GM06990 (cell line): ENCODE results near the gene FOXC2.

Experiments
- DNase-seq: peaks from one replicate; pipeline ENCODE4 v3.0.0-alpha.2; 2011; ENCODE audit not compliant: insufficient read length; ENCODE audit errors: extremely low read depth
- H3K27me3 ChIP-seq: replicated peaks from 2 replicates; pipeline ENCODE4 v1.6.0; 2011; ENCODE audit warnings: low read length; ENCODE audit not compliant: control insufficient read depth, insufficient read depth
- H3K36me3 ChIP-seq: 2 replicates; pipeline ENCODE4 v1.5.1; 2011; ENCODE audit warnings: low read length; ENCODE audit not compliant: control insufficient read depth, insufficient read depth
- H3K4me3 ChIP-seq: replicated peaks from 2 replicates; pipeline ENCODE4 v1.5.1; 2011; ENCODE audit warnings: low read depth, mild to moderate bottlenecking, control low read depth, low read length
- CTCF ChIP-seq: IDR thresholded peaks from 2 replicates; pipeline ENCODE4 v1.5.1; 2011; ENCODE audit warnings: low read length, control low read depth, mild to moderate bottlenecking, inconsistent platforms; ENCODE audit not compliant: insufficient read depth, poor library complexity, severe bottlenecking

Gene FOXC2

GRCh38 chr16:86520317-86521210 is 46.1 kb upstream of the FOXC2 start:
- H3K4me3 ChIP-seq, result no peak overlapping the region
- no peaks in the 10 kb centered on the region; the same call in 1 of the 2 replicates for H3K27me3 ChIP-seq
- TF ChIP-seq CTCF, result no peak
- no peaks in the 10 kb centered on the region for H3K36me3 ChIP-seq
- DNase-seq, result no peak

GRCh38 chr16:86521236-86522197 is 45.1 kb upstream of the FOXC2 start:
- TF ChIP-seq CTCF, result no peak
- H3K36me3 ChIP-seq, result no peaks in the 10 kb centered on the region
- no peaks in the 10 kb centered on the region; the same call in 1 of the 2 replicates for H3K27me3 ChIP-seq
- no peak overlapping the region for H3K4me3 ChIP-seq
- no peak for DNase-seq

GRCh38 chr16:86522634-86523033 is 44.0 kb upstream of the FOXC2 start:
- no peaks in the 10 kb centered on the region; the same call in 1 of the 2 replicates for H3K27me3 ChIP-seq

GRCh38 chr16:86523166-86523740 is 43.4 kb upstream of the FOXC2 start:
- Histone ChIP-seq H3K4me3 (no peak overlapping the region), H3K27me3 (no peaks in the 10 kb centered on the region), H3K36me3 (no peaks in the 10 kb centered on the region)
- TF ChIP-seq CTCF, result no peak
- DNase-seq, result no peak

More at GRCh38 chr16:86522634-86523033, 44.0 kb upstream of the FOXC2 start:
- Histone ChIP-seq H3K36me3 (no peaks in the 10 kb centered on the region), H3K4me3 (no peak overlapping the region)
- TF ChIP-seq CTCF, result no peak
- DNase-seq, result no peak

- no peaks in the 10 kb centered on the region for H3K36me3 ChIP-seq
- H3K4me3 ChIP-seq, result no peak overlapping the region
- no peaks in the 10 kb centered on the region for H3K27me3 ChIP-seq
- DNase-seq, result no peak
- TF ChIP-seq CTCF, result no peak
These were observed 42.6 kb upstream of the FOXC2 start for GRCh38 chr16:86524029-86524428.
